ENCODE results near the gene CCNYL1. TPM values are rescaled to one million over a fixed set of nuclear protein-coding genes. Genes with fewer than 3 reads are reported as not detected.

The CCNYL1 gene
- total RNA-seq, 1 donor, result 24.6 TPM

DNA sequence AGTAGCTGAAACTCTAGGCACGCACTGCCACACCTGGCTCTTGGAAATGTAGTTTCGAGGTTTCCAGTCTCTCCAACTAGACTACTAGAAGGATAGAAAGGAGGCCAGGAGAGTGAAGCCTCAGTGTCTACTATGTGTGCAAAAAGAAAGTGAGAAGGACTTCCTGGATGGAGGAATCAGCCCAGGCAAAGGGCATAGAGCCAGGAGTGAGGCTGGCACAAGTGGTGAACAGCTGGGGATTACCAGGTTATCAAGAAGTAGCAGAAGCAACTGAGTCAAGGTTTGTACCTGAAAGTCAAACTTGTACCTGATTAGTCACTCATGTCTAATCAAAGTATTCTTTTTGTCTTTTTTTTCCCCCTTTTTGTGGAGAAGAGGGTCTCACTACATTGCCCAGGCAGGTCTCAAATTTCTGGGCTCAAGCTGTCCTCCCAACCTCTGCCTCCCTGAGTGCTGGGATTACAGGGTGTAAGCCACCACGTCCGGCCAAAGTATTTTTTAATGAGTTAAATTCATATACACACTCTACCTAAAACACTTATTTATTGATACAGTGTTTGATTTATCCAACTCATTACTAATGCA is 67.0 kb downstream of the CCNYL1 start:
- TF ChIP-seq, protein P1, sequence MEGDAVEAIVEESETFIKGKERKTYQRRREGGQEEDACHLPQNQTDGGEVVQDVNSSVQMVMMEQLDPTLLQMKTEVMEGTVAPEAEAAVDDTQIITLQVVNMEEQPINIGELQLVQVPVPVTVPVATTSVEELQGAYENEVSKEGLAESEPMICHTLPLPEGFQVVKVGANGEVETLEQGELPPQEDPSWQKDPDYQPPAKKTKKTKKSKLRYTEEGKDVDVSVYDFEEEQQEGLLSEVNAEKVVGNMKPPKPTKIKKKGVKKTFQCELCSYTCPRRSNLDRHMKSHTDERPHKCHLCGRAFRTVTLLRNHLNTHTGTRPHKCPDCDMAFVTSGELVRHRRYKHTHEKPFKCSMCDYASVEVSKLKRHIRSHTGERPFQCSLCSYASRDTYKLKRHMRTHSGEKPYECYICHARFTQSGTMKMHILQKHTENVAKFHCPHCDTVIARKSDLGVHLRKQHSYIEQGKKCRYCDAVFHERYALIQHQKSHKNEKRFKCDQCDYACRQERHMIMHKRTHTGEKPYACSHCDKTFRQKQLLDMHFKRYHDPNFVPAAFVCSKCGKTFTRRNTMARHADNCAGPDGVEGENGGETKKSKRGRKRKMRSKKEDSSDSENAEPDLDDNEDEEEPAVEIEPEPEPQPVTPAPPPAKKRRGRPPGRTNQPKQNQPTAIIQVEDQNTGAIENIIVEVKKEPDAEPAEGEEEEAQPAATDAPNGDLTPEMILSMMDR (IDR thresholded peaks at IDR 0.05; ENCODE audit: insufficient read depth, low read length), result no peak
- H3K4me3 ChIP-seq (ENCODE audit: low read depth, low read length), result no peak overlapping the region

DNA sequence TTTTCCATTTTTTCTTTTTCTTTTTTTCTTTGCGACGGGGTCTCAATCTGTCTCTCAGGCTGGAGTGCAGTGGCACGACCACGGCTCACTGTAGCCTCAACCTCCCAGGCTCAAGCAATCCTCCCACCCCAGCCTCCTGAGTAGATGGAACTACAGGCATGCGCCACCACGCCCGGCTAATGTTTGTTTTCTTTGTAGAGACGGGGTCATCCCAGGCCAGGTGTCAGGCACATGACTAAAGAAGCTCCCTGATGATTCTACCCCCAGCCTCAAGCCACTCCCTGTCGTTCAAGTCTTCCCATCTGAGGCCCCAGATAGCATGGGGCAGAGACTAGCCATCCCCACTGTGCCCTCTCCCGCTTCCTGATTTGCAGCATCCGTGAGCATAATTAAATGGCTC is 68.1 kb downstream of the CCNYL1 start:
- H3K4me3 ChIP-seq (ENCODE audit: low read depth, low read length), result no peak overlapping the region
- TF ChIP-seq, protein P1 (IDR thresholded peaks at IDR 0.05; ENCODE audit: insufficient read depth, low read length), result no peak
- no peak for DNase-seq (ENCODE audit: low read depth)

More for the DNA sequence above, 67.0 kb downstream of the CCNYL1 start:
- DNase-seq (ENCODE audit: low read depth), result no peak

DNA sequence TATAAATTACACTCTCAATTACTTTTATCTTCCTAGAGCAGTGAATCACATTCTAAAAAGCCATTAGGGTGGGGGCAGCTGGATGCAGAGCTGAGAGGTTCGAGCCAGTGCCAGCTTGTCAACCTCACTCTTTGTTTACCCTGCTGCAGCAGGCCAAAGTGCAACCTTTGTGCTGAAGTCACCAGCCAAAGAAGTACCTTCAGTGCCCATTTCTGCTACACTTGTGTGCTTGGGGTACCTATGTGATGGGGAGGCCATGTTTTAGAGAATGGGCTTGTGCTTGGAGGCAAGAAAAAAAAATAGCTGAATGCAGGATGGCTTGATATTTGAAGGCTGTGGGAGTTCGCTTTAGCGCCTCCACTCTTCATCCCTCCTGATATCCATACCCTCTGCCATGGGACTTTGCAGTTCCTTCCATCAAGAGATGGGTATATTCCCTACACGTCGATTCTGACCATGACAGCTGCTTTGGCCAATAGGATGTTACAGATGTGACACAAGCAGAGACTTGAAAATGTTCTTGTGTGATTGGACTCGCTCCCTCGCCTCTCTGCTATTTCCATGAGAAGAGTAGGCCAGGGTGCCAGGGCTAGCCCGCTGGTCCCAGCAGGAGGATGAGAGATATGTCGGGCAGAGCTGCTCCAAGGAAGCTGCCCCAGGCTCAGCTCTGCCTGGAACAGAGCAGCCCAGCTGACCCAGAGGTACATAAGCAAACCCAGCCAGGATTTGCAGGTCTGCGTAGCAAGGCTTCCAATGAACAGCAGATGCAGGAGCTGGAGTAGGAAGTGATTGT is 71.0 kb downstream of the CCNYL1 start:
- H3K4me3 ChIP-seq (ENCODE audit: low read depth, low read length), result no peak overlapping the region
- TF ChIP-seq, protein P1 (IDR thresholded peaks at IDR 0.05; ENCODE audit: insufficient read depth, low read length), result no peak
- no peak for DNase-seq (ENCODE audit: low read depth)

DNA sequence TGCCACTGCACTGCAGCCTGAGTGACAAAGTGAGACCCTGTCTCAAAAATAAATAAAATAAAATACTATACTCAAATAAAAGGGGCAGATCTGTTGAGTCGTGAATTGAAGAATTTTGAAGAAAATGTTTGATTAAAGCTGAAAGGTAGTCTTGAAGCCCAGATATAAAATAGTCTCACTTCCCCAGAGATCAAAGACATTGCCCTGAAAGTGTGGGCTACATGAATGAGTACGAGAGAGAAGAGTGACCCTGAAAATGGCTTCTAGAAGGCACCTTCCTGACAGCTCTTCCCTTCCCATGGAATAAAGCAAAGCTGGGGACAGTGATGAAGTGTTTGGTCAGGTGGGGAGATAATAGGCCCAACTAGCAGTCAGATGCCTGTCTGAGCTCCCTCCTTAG is 72.1 kb downstream of the CCNYL1 start:
- TF ChIP-seq, protein P1 (IDR thresholded peaks at IDR 0.05; ENCODE audit: insufficient read depth, low read length), result no peak
- H3K4me3 ChIP-seq (ENCODE audit: low read depth, low read length), result no peak overlapping the region
- DNase-seq (ENCODE audit: low read depth), result no peak

DNA sequence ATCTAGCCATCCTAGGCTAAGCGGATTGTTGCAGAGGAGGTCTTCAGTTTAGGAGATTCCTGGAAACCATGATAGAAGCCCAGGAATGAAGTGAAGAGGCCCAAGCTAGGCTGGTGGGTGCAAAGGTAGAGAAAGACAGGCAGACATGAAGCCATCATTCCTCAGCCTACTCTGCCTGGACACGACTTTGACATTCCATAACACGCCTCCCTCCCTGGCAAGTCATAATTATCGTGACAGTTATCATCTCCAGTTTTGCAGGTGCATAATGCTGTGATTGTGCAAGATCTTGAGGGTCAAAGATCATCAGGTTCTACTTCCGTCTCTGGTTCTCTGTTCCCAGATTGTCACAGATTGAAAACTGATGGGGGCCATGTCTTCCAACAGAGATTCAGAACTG is 73.5 kb downstream of the CCNYL1 start:
- H3K4me3 ChIP-seq (ENCODE audit: low read depth, low read length), result no peak overlapping the region
- no peak for DNase-seq (ENCODE audit: low read depth)
- TF ChIP-seq, protein P1 (IDR thresholded peaks at IDR 0.05; ENCODE audit: insufficient read depth, low read length), result no peak

DNA sequence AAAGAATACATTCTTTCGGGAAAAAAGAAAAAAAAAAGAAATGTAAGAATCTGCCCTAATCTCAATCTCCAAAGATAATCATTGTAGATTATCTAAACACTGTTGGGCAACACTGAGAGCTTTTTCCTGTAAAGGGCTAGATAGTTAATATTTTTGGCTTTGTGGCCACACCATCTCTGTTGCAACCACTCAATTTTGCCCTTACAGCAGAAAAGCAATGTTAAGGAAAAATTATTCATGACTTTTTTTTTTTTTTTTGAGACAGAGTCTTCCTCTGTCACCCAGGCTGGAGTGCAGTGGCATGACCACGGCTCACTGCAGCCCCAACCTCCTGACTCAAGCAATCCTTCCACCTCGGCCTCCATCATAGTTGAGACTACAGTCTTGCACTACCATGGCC is 75.6 kb downstream of the CCNYL1 start:
- no peak overlapping the region for H3K4me3 ChIP-seq (ENCODE audit: low read depth, low read length)
- TF ChIP-seq, protein P1 (IDR thresholded peaks at IDR 0.05; ENCODE audit: insufficient read depth, low read length), result no peak
- no peak for DNase-seq (ENCODE audit: low read depth)

Data from fibroblast of the aortic adventitia (primary cell).